ENCODE measurements around the gene TUBB6. TPM values are rescaled to one million over a fixed set of nuclear protein-coding genes. Genes with fewer than 3 reads are reported as not detected.

The TUBB6 gene
- polyA plus RNA-seq, result 10 to 100 TPM; 11.9 to 56.4 (median 29.5) TPM
- long read RNA-seq, donor 1, result 0 reads
- long read RNA-seq, donor 2, partial matches to known transcripts, result 5 of 16 reads
- long read RNA-seq, donor 2, other reads (novel, unspliced or antisense), result 5 of 16 reads
- long read RNA-seq, donor 3, transcript TUBB6-201 (4 exons, 2,064 nt), result major isoform, 9 of 18 reads
- long read RNA-seq, donor 3, transcript TUBB6-213 (4 exons, 1,017 nt), result minor isoform, 6 of 18 reads
- long read RNA-seq, donor 3, partial matches to known transcripts, result 0 of 18 reads
- long read RNA-seq, donor 3, other reads (novel, unspliced or antisense), result 0 of 18 reads
- long read RNA-seq, donor 4, result 0 reads
- long read RNA-seq, donor 5, partial matches to known transcripts, result 0 of 2 reads
- long read RNA-seq, donor 5, other reads (novel, unspliced or antisense), result 0 of 2 reads
- long read RNA-seq, donor 6, partial matches to known transcripts, result 26 of 42 reads
- long read RNA-seq, donor 6, other reads (novel, unspliced or antisense), result 9 of 42 reads
- long read RNA-seq, donor 7, transcript TUBB6-213 (4 exons, 1,017 nt), result minor isoform, 14 of 389 reads
- long read RNA-seq, donor 7, transcript TUBB6-201 (4 exons, 2,064 nt), result major isoform, 111 of 389 reads
- long read RNA-seq, donor 7, transcript TUBB6-202 (3 exons, 2,163 nt), result minor isoform, 22 of 389 reads
- long read RNA-seq, donor 7, partial matches to known transcripts, result 189 of 389 reads
- long read RNA-seq, donor 7, other reads (novel, unspliced or antisense), result 52 of 389 reads
- long read RNA-seq, donor 8, transcript TUBB6-201 (4 exons, 2,064 nt), result major isoform, 7 of 9 reads
- long read RNA-seq, donor 8, partial matches to known transcripts, result 0 of 9 reads
- long read RNA-seq, donor 8, other reads (novel, unspliced or antisense), result 0 of 9 reads
- long read RNA-seq, donor 9, partial matches to known transcripts, result 0 of 5 reads
- long read RNA-seq, donor 9, other reads (novel, unspliced or antisense), result 0 of 5 reads
- long read RNA-seq, donor 10, transcript TUBB6-213 (4 exons, 1,017 nt), result minor isoform, 17 of 94 reads
- long read RNA-seq, donor 10, transcript TUBB6-201 (4 exons, 2,064 nt), result major isoform, 29 of 94 reads
- long read RNA-seq, donor 10, partial matches to known transcripts, result 39 of 94 reads
- long read RNA-seq, donor 10, other reads (novel, unspliced or antisense), result 5 of 94 reads

DNA sequence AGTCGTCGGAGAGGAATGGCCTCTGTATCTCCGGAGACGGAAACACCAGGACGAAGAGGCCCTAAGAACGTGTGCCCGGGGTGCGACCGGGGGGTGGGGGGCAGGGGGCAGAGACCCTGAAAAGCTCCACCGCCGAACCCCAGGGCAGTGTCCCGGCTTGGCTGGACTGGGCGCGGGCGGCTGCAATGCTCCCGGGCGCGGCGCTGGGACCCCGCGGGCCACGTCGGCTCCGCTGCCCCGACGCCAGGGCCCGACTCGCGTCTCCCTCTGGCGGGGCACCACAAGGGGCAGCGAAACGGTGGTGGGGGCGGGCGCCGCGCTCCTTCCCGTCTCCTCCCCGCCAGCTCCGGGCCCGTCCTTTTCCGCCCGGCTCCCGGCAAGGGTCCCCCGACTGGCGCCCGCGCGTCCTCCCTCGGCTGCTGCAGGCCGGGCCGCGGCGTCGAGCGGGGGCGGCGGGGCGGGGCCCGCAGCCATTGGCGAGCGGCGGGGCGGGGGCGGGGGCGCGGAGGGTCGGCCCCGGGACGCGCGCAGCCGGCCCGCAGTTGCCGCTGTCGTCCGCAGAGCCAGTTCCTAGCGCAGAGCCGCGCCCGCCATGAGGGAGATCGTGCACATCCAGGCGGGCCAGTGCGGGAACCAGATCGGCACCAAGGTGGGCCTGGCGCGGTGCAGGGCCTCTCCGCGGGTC, at the start of gene TUBB6:
Gene TUBB6 (plus strand): TSS at position 541 of the 685 bp plus-strand sequence. CDS start 52 bp downstream, at position 593.
- Histone ChIP-seq H3K4me1 (ENCODE audit: control insufficient read depth in 3 of 3, insufficient read depth in 2 of 3, low read depth in 1 of 3, low read length in 2 of 3) (peaks cover 0 to 4% (median 2%) of the 10 kb centered on the region in 3 donors), H3K36me3 (ENCODE audit: control insufficient read depth in 3 of 3, insufficient read depth in 2 of 3, low read depth in 1 of 3, low read length in 3 of 3) (peaks cover 0 to 2% (median 0%) of the 10 kb centered on the region in 3 donors), H3K27me3 (ENCODE audit: control insufficient read depth in 3 of 3, insufficient read depth in 3 of 3, low read length in 3 of 3) (peaks cover 0 to 55% (median 8%) of the 10 kb centered on the region in 3 donors), H3K27ac (ENCODE audit: low read depth in 1 of 3, low read length in 2 of 3) (peak within 1 kb of the TSS; percentile 48 to 95 (median 51)), H3K9me3 (ENCODE audit: control insufficient read depth in 2 of 2, insufficient read depth in 1 of 2, low read depth in 1 of 2, low read length in 1 of 2) (peaks cover 0 to 6% of the 10 kb centered on the region in 2 donors), H3K4me3 (ENCODE audit: low read depth in 1 of 3, low read length in 3 of 3) (peak within 1 kb of the TSS; percentile 44 to 58 (median 53))
- peak in 1 of 2 donors; percentile 57 for DNase-seq
- whole genome bisulfite sequencing, 3 donors, result 1 to 2% (median 1%) methylated on average over 28 to 88 of the region's 88 CpGs
- FAIRE-seq, result no peak

DNA sequence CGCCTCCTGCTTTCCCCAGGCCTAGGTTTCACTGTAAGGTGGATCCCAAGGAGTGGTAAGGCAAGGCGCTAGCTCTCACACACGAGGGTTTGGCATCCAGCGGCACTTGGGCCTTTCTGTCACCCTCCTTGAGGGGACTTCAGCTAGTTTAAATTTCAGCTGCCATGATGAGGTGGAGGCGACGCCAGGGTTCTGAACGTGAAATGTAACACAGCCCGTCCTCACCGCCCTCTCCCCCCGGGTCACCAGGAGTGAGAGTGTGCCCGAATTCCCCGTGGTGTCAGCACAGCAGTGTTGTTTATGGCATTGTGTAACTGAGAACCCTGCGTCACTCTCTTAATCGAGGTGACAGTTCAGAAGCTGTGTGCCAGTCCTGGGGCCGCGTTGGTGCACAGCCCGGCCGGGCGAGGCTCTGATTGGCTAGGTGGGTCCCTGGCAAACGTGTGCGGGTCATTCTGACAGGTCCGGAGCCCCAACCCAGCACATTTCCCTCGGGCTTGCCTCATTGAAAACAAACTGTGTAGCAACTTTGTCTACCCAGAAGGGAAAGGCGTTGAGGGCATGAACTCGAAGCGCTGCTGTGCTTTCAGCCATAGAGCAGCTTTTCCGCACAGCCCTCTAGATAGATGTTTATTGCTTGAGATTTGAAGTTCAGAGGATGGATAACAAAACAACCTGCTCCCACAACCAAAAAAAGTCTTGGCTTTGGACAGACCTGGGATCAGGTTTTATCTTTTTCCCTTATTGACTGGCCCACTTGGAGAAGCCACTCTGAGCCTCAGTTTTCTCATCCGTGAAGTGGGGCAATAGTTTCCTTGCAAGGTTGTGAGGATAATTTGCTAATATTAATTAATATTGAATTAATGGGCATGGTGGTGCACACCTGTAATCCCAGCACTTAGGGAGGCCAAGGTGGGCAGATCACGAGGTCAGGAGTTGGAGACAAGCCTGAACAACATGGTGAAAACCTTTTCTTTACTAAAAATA, 49.0 kb upstream of the TUBB6 start:
- no peaks in the 10 kb centered on the region for H3K4me1 ChIP-seq (ENCODE audit: control insufficient read depth in 3 of 3, insufficient read depth in 2 of 3, low read depth in 1 of 3, low read length in 2 of 3)
- no peak for DNase-seq
- H3K36me3 ChIP-seq (ENCODE audit: control insufficient read depth in 3 of 3, insufficient read depth in 2 of 3, low read depth in 1 of 3, low read length in 3 of 3), result no peaks in the 10 kb centered on the region
- no peaks in the 10 kb centered on the region for H3K9me3 ChIP-seq (ENCODE audit: control insufficient read depth in 2 of 2, insufficient read depth in 1 of 2, low read depth in 1 of 2, low read length in 1 of 2)
- FAIRE-seq, result no peak
- H3K4me3 ChIP-seq (ENCODE audit: low read depth in 1 of 3, low read length in 3 of 3), result no peak overlapping the region
- no peak overlapping the region for H3K27ac ChIP-seq (ENCODE audit: low read depth in 1 of 3, low read length in 2 of 3)
- 80 to 86% (median 83%) methylated on average over 29 of the region's 29 CpGs for WGBS, 3 donors
- H3K27me3 ChIP-seq (ENCODE audit: control insufficient read depth in 3 of 3, insufficient read depth in 3 of 3, low read length in 3 of 3), result peaks cover 2 to 29% (median 6%) of the 10 kb centered on the region in 3 donors

DNA sequence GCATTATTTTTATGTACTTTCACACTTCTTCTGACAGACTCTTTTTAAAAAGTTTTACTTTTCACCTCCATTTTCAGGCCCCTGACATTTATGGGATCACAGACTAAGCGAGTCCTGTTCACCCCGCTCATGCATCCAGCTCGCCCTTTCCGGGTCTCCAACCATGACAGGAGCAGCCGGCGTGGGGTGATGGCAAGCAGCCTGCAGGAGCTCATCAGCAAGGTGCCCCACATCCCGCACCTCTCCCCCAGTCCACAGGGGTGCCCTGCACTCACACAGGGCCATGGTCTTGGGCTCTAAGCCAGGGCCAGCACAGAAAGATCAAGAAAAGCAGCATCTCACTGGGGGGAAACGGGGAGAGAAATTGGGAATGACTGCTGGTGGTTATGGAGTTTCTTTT, 45.3 kb upstream of the TUBB6 start:
- DNase-seq (no peak), FAIRE-seq (no peak)
- 78 to 85% (median 81%) methylated on average over 8 of the region's 8 CpGs for whole genome bisulfite sequencing, 3 donors

DNA sequence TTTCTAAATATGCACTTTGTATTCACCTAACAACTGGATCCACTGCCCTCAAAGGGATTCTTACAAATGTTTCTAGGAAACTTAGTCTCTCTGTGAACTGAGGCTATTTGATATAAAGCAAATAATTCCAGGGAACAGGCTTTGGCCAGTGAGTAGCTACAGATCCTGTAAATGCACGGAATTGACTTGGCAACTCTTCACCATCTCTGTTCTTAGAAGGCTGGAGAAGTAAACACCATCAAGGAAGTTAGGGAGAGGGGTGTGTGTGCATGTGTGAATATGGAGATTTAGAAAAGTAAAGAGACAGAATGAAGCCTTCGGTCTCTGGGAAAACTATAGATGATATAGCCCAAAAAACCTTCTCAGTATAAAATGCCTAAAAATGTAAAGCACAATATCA, 43.2 kb upstream of the TUBB6 start:
- H3K4me3 ChIP-seq (ENCODE audit: low read depth in 1 of 3, low read length in 3 of 3), result no peak overlapping the region
- H3K9me3 ChIP-seq (ENCODE audit: control insufficient read depth in 2 of 2, insufficient read depth in 1 of 2, low read depth in 1 of 2, low read length in 1 of 2), result no peaks in the 10 kb centered on the region
- H3K27ac ChIP-seq (ENCODE audit: low read depth in 1 of 3, low read length in 2 of 3), result no peak overlapping the region
- WGBS, 3 donors, result 58 to 70% (median 68%) methylated on average over 2 of the region's 2 CpGs
- DNase-seq, result no peak
- peaks cover 0 to 4% (median 0%) of the 10 kb centered on the region in 3 donors for H3K27me3 ChIP-seq (ENCODE audit: control insufficient read depth in 3 of 3, insufficient read depth in 3 of 3, low read length in 3 of 3)
- FAIRE-seq, result no peak
- H3K36me3 ChIP-seq (ENCODE audit: control insufficient read depth in 3 of 3, insufficient read depth in 2 of 3, low read depth in 1 of 3, low read length in 3 of 3), result no peaks in the 10 kb centered on the region
- no peaks in the 10 kb centered on the region for H3K4me1 ChIP-seq (ENCODE audit: control insufficient read depth in 3 of 3, insufficient read depth in 2 of 3, low read depth in 1 of 3, low read length in 2 of 3)

More for the DNA sequence above, 45.3 kb upstream of the TUBB6 start:
- no peaks in the 10 kb centered on the region for H3K9me3 ChIP-seq (ENCODE audit: control insufficient read depth in 2 of 2, insufficient read depth in 1 of 2, low read depth in 1 of 2, low read length in 1 of 2)
- H3K4me3 ChIP-seq (ENCODE audit: low read depth in 1 of 3, low read length in 3 of 3), result no peak overlapping the region
- no peak overlapping the region for H3K27ac ChIP-seq (ENCODE audit: low read depth in 1 of 3, low read length in 2 of 3)
- peaks cover 0 to 4% (median 0%) of the 10 kb centered on the region in 3 donors for H3K27me3 ChIP-seq (ENCODE audit: control insufficient read depth in 3 of 3, insufficient read depth in 3 of 3, low read length in 3 of 3)
- no peaks in the 10 kb centered on the region for H3K36me3 ChIP-seq (ENCODE audit: control insufficient read depth in 3 of 3, insufficient read depth in 2 of 3, low read depth in 1 of 3, low read length in 3 of 3)
- H3K4me1 ChIP-seq (ENCODE audit: control insufficient read depth in 3 of 3, insufficient read depth in 2 of 3, low read depth in 1 of 3, low read length in 2 of 3), result no peaks in the 10 kb centered on the region

DNA sequence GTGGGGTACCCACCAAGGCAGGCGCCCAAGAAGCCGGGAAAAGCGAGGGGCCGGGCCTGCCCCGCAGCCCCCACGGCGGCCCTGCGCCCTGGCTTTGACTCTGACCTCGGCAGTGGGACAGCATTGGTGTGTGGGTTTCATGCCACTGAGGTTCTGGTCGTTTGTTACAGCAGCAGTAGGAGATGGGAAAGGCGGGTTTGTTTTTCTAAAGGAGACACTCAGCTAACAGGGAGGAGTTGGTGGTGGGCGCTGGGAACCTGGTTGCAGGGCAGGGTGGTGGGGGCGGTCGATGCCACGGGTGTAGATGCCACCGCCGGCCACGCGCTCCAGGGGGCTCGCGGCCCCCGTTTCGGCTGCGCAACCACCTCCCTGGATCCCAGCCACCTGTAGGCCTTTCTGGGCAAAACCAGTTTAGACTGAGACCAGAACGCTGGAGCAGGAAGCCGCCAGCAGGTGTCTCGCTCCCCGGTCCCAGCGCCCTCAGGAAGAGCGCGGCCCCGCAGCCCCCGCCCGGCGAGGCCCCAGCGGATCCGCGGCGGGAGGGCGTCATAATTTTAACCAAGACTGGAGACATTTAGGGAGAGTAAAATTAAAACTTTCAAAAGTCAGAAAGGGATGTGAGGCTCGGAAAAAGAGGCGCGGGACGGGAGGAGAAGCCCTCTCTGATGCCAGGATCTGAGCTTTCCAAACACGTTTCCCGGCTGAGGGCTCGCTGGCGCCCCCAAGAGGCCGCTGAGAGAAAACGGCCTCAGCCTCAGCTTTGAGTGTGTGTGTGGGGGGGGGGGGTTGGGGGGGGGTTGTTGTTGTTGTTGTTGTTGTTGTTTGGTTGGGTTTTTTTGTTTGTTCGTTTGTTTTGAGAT, 36.4 kb upstream of the TUBB6 start:
- H3K9me3 ChIP-seq (ENCODE audit: control insufficient read depth in 2 of 2, insufficient read depth in 1 of 2, low read depth in 1 of 2, low read length in 1 of 2), result no peaks in the 10 kb centered on the region
- H3K36me3 ChIP-seq (ENCODE audit: control insufficient read depth in 3 of 3, insufficient read depth in 2 of 3, low read depth in 1 of 3, low read length in 3 of 3), result no peaks in the 10 kb centered on the region
- no peaks in the 10 kb centered on the region for H3K4me1 ChIP-seq (ENCODE audit: control insufficient read depth in 3 of 3, insufficient read depth in 2 of 3, low read depth in 1 of 3, low read length in 2 of 3)
- WGBS, 3 donors, result 12 to 23% (median 20%) methylated on average over 44 to 51 of the region's 51 CpGs
- H3K27ac ChIP-seq (ENCODE audit: low read depth in 1 of 3, low read length in 2 of 3), result peak overlapping the region in 2 of 3 donors; percentile 33 to 62
- peak; percentile 74 to 93 for DNase-seq
- no peak for FAIRE-seq
- H3K27me3 ChIP-seq (ENCODE audit: control insufficient read depth in 3 of 3, insufficient read depth in 3 of 3, low read length in 3 of 3), result peaks cover 0 to 4% (median 3%) of the 10 kb centered on the region in 3 donors
- peak overlapping the region in 2 of 3 donors; percentile 1 to 22 for H3K4me3 ChIP-seq (ENCODE audit: low read depth in 1 of 3, low read length in 3 of 3)

DNA sequence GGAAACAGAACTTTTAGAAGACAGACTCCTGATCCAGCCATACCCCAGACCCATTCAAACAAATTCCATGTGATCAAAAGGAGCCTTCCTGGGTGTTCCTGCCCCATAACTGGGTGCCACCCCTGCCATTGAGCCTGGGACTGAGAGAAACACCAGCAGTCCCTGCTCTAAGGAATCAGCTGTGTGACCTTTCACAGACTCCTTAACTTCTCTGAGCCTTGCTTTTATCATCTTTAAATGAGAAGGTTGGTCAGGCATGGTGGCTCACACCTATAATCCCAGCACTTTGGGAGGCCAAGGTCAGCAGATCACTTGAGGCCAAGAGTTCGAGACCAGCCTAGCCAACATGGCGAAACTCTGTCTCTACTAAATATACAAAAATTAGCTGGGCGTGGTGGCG, 33.2 kb upstream of the TUBB6 start:
- DNase-seq, result no peak
- H3K4me1 ChIP-seq (ENCODE audit: control insufficient read depth in 3 of 3, insufficient read depth in 2 of 3, low read depth in 1 of 3, low read length in 2 of 3), result no peaks in the 10 kb centered on the region
- peaks cover 0 to 4% (median 3%) of the 10 kb centered on the region in 3 donors for H3K27me3 ChIP-seq (ENCODE audit: control insufficient read depth in 3 of 3, insufficient read depth in 3 of 3, low read length in 3 of 3)
- no peak overlapping the region for H3K27ac ChIP-seq (ENCODE audit: low read depth in 1 of 3, low read length in 2 of 3)
- no peaks in the 10 kb centered on the region for H3K9me3 ChIP-seq (ENCODE audit: control insufficient read depth in 2 of 2, insufficient read depth in 1 of 2, low read depth in 1 of 2, low read length in 1 of 2)
- WGBS, 3 donors, result 89 to 95% (median 92%) methylated on average over 4 of the region's 4 CpGs
- no peak overlapping the region for H3K4me3 ChIP-seq (ENCODE audit: low read depth in 1 of 3, low read length in 3 of 3)
- FAIRE-seq, result no peak
- no peaks in the 10 kb centered on the region for H3K36me3 ChIP-seq (ENCODE audit: control insufficient read depth in 3 of 3, insufficient read depth in 2 of 3, low read depth in 1 of 3, low read length in 3 of 3)
